Activated T-helper 1 cell treated with anti-CD3 and anti-CD28 coated beads, Interleukin-12 subunit alpha, Interleukin-12 subunit beta, Interleukin-2, Interleukin-4 antibody, amounts not matched to agents 30 ng/mL and 10 ng/mL and 1 ng/mL, durations not matched to agents 14 hours and 24 hours and 36 hours (primary cell): ENCODE data around the gene POLR2H. TPM values are rescaled to one million over a fixed set of nuclear protein-coding genes. Genes with fewer than 3 reads are reported as not detected.

Source experiments
- DNase-seq: peaks from one replicate; pipeline ENCODE4 v3.0.0; 2021; ENCODE audit warnings: low spot score
- H3K27ac Mint-ChIP-seq: one replicate; pipeline ENCODE4 v1.8.0; 2021; ENCODE audit warnings: mild to moderate bottlenecking, mixed read lengths
- H3K27me3 Mint-ChIP-seq: one replicate; pipeline ENCODE4 v1.8.0; 2022; ENCODE audit warnings: mild to moderate bottlenecking, moderate library complexity, mixed read lengths; ENCODE audit not compliant: insufficient read depth
- H3K36me3 Mint-ChIP-seq: one replicate; pipeline ENCODE4 v1.8.0; 2021; ENCODE audit warnings: low read depth, mixed read lengths
- H3K4me1 Mint-ChIP-seq: one replicate; pipeline ENCODE4 v1.8.0; 2021; ENCODE audit warnings: low read depth, mixed read lengths
- H3K4me3 Mint-ChIP-seq: one replicate; pipeline ENCODE4 v1.8.0; 2021; ENCODE audit warnings: mild to moderate bottlenecking, moderate library complexity, mixed read lengths
- H3K9me3 Mint-ChIP-seq: one replicate; pipeline ENCODE4 v1.8.0; 2021; ENCODE audit warnings: mixed read lengths
- intact Hi-C: fragments of 100-400 bp; cut with micrococcal nuclease; formaldehyde crosslinking; loops from one replicate; pipeline ENCODE4 v1.15.1; 2024
- total RNA-seq: library from RNA; stranded (reverse); gene quantifications from 2 replicates; pipeline ENCODE4 v1.2.3, GENCODE V29; 2022

POLR2H gene
- total RNA-seq = 145 and 151 TPM in 2 replicates

- intact Hi-C loops = loop anchor here (5.0 kb wide), 2 partner anchors 351 to 724 kb away; partner anchors contain the start of genes KLHL24 and MAGEF1
- peaks cover 18% of the 10 kb centered on the region for H3K4me1 Mint-ChIP-seq
- H3K36me3 Mint-ChIP-seq = peaks cover 19% of the 10 kb centered on the region
- H3K27ac Mint-ChIP-seq = peak within 1 kb of the TSS; percentile 99
- peak; percentile 40 for DNase-seq
- no peaks in the 10 kb centered on the region for H3K9me3 Mint-ChIP-seq
- H3K27me3 Mint-ChIP-seq = peaks cover 10% of the 10 kb centered on the region
- H3K4me3 Mint-ChIP-seq = peak within 1 kb of the TSS; percentile 99
Measured at GRCh38 chr3:184361532-184361931, at the start of gene POLR2H, which contains the start of gene CLCN2. Gene POLR2H (plus strand): TSS chr3:184361710. CDS start chr3:184363493, 1,783 bp downstream. Gene CLCN2 (minus strand): TSS chr3:184361605. CDS start chr3:184361479, 126 bp downstream.

GRCh38 chr3:184314363-184314699 is 47.2 kb upstream of the POLR2H start, which contains the start of gene EIF4G1:
Gene EIF4G1 (plus strand): TSS chr3:184314606. CDS start chr3:184315797, 1,191 bp downstream.
- peaks cover 29% of the 10 kb centered on the region for H3K4me1 Mint-ChIP-seq

GRCh38 chr3:184314700-184315542 is 46.6 kb upstream of the POLR2H start:
- peak overlapping the region; percentile 87 for H3K27ac Mint-ChIP-seq
- H3K4me3 Mint-ChIP-seq = peak overlapping the region; percentile 83
- peaks cover 29% of the 10 kb centered on the region for H3K36me3 Mint-ChIP-seq
- peak; percentile 58 for DNase-seq
- intact Hi-C loops = loop anchor here (1.0 kb wide), 7 partner anchors 16 to 431 kb away; partner anchors contain the start of genes ABCF3, AP2M1, EEF1AKMT4 and PARL
- H3K9me3 Mint-ChIP-seq = no peaks in the 10 kb centered on the region
- H3K4me1 Mint-ChIP-seq = peaks cover 29% of the 10 kb centered on the region
- no peaks in the 10 kb centered on the region for H3K27me3 Mint-ChIP-seq

More at GRCh38 chr3:184314363-184314699, 47.2 kb upstream of the POLR2H start, which contains the start of gene EIF4G1:
- H3K27ac Mint-ChIP-seq = peak within 1 kb of the TSS; percentile 93
- H3K9me3 Mint-ChIP-seq = no peaks in the 10 kb centered on the region
- intact Hi-C loops = loop anchor here (1.0 kb wide), 7 partner anchors 15 to 430 kb away; partner anchors contain the start of genes ABCF3, AP2M1, EEF1AKMT4 and PARL
- peak within 1 kb of the TSS; percentile 88 for H3K4me3 Mint-ChIP-seq
- no peaks in the 10 kb centered on the region for H3K27me3 Mint-ChIP-seq
- peak; percentile 92 for DNase-seq
- peaks cover 31% of the 10 kb centered on the region for H3K36me3 Mint-ChIP-seq

GRCh38 chr3:184315543-184315867 is 46.0 kb upstream of the POLR2H start:
- DNase-seq = no peak
- Mint-ChIP-seq H3K27ac (peak overlapping the region; percentile 87), H3K9me3 (no peaks in the 10 kb centered on the region), H3K4me3 (peak overlapping the region; percentile 83), H3K36me3 (peaks cover 29% of the 10 kb centered on the region), H3K27me3 (no peaks in the 10 kb centered on the region), H3K4me1 (peaks cover 29% of the 10 kb centered on the region)
- intact Hi-C loops = no loop called here

GRCh38 chr3:184315871-184316661 is 45.4 kb upstream of the POLR2H start:
- H3K4me1 Mint-ChIP-seq = peaks cover 29% of the 10 kb centered on the region
- H3K9me3 Mint-ChIP-seq = no peaks in the 10 kb centered on the region
- H3K4me3 Mint-ChIP-seq = peak overlapping the region; percentile 83
- no peaks in the 10 kb centered on the region for H3K27me3 Mint-ChIP-seq
- peak overlapping the region; percentile 57 for H3K27ac Mint-ChIP-seq
- H3K36me3 Mint-ChIP-seq = peaks cover 35% of the 10 kb centered on the region
- intact Hi-C loops = no loop called here
- no peak for DNase-seq

- H3K27ac Mint-ChIP-seq = peak overlapping the region; percentile 57
- peaks cover 42% of the 10 kb centered on the region for H3K36me3 Mint-ChIP-seq
- H3K9me3 Mint-ChIP-seq = no peaks in the 10 kb centered on the region
- H3K27me3 Mint-ChIP-seq = no peaks in the 10 kb centered on the region
- intact Hi-C loops = loop anchor here (1.0 kb wide), 1 partner anchor 9 kb away; no protein-coding TSS in a partner anchor
- peak overlapping the region; percentile 83 for H3K4me3 Mint-ChIP-seq
- no peak for DNase-seq
- peaks cover 29% of the 10 kb centered on the region for H3K4me1 Mint-ChIP-seq
Measured at GRCh38 chr3:184316792-184317191, 44.7 kb upstream of the POLR2H start.

- Mint-ChIP-seq H3K4me1 (peaks cover 29% of the 10 kb centered on the region), H3K36me3 (peaks cover 43% of the 10 kb centered on the region), H3K27ac (peak overlapping the region; percentile 53), H3K9me3 (no peaks in the 10 kb centered on the region), H3K27me3 (no peaks in the 10 kb centered on the region), H3K4me3 (peak overlapping the region; percentile 83)
- intact Hi-C loops = loop anchor here (1.0 kb wide), 1 partner anchor 8 kb away; no protein-coding TSS in a partner anchor
- DNase-seq = no peak
Measured at GRCh38 chr3:184317201-184317600, 44.3 kb upstream of the POLR2H start.

- Mint-ChIP-seq H3K27ac (no peak overlapping the region), H3K4me1 (peaks cover 35% of the 10 kb centered on the region)
- intact Hi-C loops = loop anchor here (1.0 kb wide), 1 partner anchor 32 kb away; no protein-coding TSS in a partner anchor
Measured at GRCh38 chr3:184320104-184320445, 41.4 kb upstream of the POLR2H start.

GRCh38 chr3:184321666-184322065 is 39.8 kb upstream of the POLR2H start:
- intact Hi-C loops = no loop called here
- Mint-ChIP-seq H3K9me3 (no peaks in the 10 kb centered on the region), H3K27me3 (no peaks in the 10 kb centered on the region), H3K27ac (no peak overlapping the region), H3K4me3 (no peak overlapping the region), H3K36me3 (peaks cover 74% of the 10 kb centered on the region), H3K4me1 (peaks cover 38% of the 10 kb centered on the region)
- no peak for DNase-seq

More at GRCh38 chr3:184320104-184320445, 41.4 kb upstream of the POLR2H start:
- no peak for DNase-seq
- no peaks in the 10 kb centered on the region for H3K9me3 Mint-ChIP-seq
- H3K4me3 Mint-ChIP-seq = no peak overlapping the region
- no peaks in the 10 kb centered on the region for H3K27me3 Mint-ChIP-seq
- H3K36me3 Mint-ChIP-seq = peaks cover 66% of the 10 kb centered on the region

- intact Hi-C loops = no loop called here
- Mint-ChIP-seq H3K36me3 (peaks cover 73% of the 10 kb centered on the region), H3K4me1 (peaks cover 25% of the 10 kb centered on the region), H3K27me3 (no peaks in the 10 kb centered on the region), H3K27ac (no peak overlapping the region), H3K4me3 (no peak overlapping the region), H3K9me3 (no peaks in the 10 kb centered on the region)
- no peak for DNase-seq
Measured at GRCh38 chr3:184322731-184323487, 38.6 kb upstream of the POLR2H start.

- Mint-ChIP-seq H3K4me3 (no peak overlapping the region), H3K9me3 (no peaks in the 10 kb centered on the region), H3K27ac (no peak overlapping the region), H3K36me3 (peaks cover 77% of the 10 kb centered on the region), H3K4me1 (peaks cover 22% of the 10 kb centered on the region), H3K27me3 (no peaks in the 10 kb centered on the region)
- intact Hi-C loops = no loop called here
- no peak for DNase-seq
Measured at GRCh38 chr3:184323696-184324095, 37.8 kb upstream of the POLR2H start.

GRCh38 chr3:184325269-184325668 is 36.2 kb upstream of the POLR2H start:
- DNase-seq = no peak
- Mint-ChIP-seq H3K4me1 (peaks cover 22% of the 10 kb centered on the region), H3K27me3 (no peaks in the 10 kb centered on the region), H3K4me3 (no peak overlapping the region), H3K27ac (peak overlapping the region; percentile 38), H3K36me3 (peaks cover 85% of the 10 kb centered on the region), H3K9me3 (no peaks in the 10 kb centered on the region)
- intact Hi-C loops = loop anchor here (1.0 kb wide), 1 partner anchor 8 kb away; no protein-coding TSS in a partner anchor
